Activated CD8-positive, alpha-beta memory T cell treated with anti-CD3 and anti-CD28 coated beads, Interleukin-2, amount 50 U/mL, for 1 hour (primary cell): ENCODE results near the gene ANAPC7.
"Not testable (repeated sequence)": the region's sequence is repeated elsewhere in the genome, so short reads cannot be mapped to it uniquely, and the experiment has no call there.

Experiments
- DNase-seq: peaks from one replicate; pipeline ENCODE4 v3.0.0-alpha.2; 2020; ENCODE audit errors: extremely low read depth

ANAPC7 gene

GRCh38 chr12:110348431-110349059, 55.0 kb downstream of the ANAPC7 start:
- DNase-seq = no peak

- no peak for DNase-seq
Measured at GRCh38 chr12:110347767-110348166, 55.7 kb downstream of the ANAPC7 start.

- no peak for DNase-seq
Measured at GRCh38 chr12:110345963-110346362, 57.5 kb downstream of the ANAPC7 start.

- no peak for DNase-seq
Measured at GRCh38 chr12:110345176-110345661, 58.3 kb downstream of the ANAPC7 start.

- no peak for DNase-seq
Measured at GRCh38 chr12:110344657-110345056, 58.9 kb downstream of the ANAPC7 start.

GRCh38 chr12:110343736-110344555, 59.6 kb downstream of the ANAPC7 start:
- DNase-seq = no peak

GRCh38 chr12:110343114-110343513, 60.4 kb downstream of the ANAPC7 start:
- DNase-seq = no peak

GRCh38 chr12:110342157-110342556, 61.4 kb downstream of the ANAPC7 start:
- no peak for DNase-seq

- DNase-seq = no peak
Measured at GRCh38 chr12:110340706-110341105, 62.8 kb downstream of the ANAPC7 start.

GRCh38 chr12:110340261-110340660, 63.2 kb downstream of the ANAPC7 start:
- DNase-seq = not testable (repeated sequence)

GRCh38 chr12:110339184-110339952, 64.1 kb downstream of the ANAPC7 start:
- DNase-seq = no peak

GRCh38 chr12:110338754-110339153, 64.8 kb downstream of the ANAPC7 start:
- no peak for DNase-seq

- no peak for DNase-seq
Measured at GRCh38 chr12:110337912-110338710, 65.4 kb downstream of the ANAPC7 start.

GRCh38 chr12:110335481-110336045, 67.9 kb downstream of the ANAPC7 start:
- DNase-seq = no peak

GRCh38 chr12:110333201-110333600, 70.3 kb downstream of the ANAPC7 start:
- no peak for DNase-seq

GRCh38 chr12:110330544-110330943, 73.0 kb downstream of the ANAPC7 start:
- DNase-seq = no peak

- no peak for DNase-seq
Measured at GRCh38 chr12:110330124-110330523, 73.4 kb downstream of the ANAPC7 start.

GRCh38 chr12:110329710-110330109, 73.8 kb downstream of the ANAPC7 start:
- DNase-seq = no peak
